ENCODE data around the gene RSAD1.

GRCh38 chr17:50464736-50465135 lies 13.9 kb upstream of the RSAD1 start:
- TF ChIP-seq CTCF (IDR thresholded peaks at IDR 0.05) = no peak
- no peak for TF ChIP-seq POLR2A (IDR thresholded peaks at IDR 0.05)

All from body of pancreas (tissue), 4 donors.